Coronary artery (tissue), 2 donors: ENCODE measurements around the gene PPM1D.

Experiments used
- DNase-seq: peaks from one replicate; pipeline ENCODE4 v3.0.0-alpha.2; 2017; ENCODE audit warnings: low spot score
- H3K27ac ChIP-seq, 2 donors: fragments of 200-600 bp; sonication (generic); one replicate each; pipeline ENCODE4 v1.5.1; 2016 to 2019
- H3K4me3 ChIP-seq: fragments of 200-600 bp; sonication (generic); 2 replicates; pipeline ENCODE4 v1.5.1; 2016; ENCODE audit warnings: mild to moderate bottlenecking, moderate library complexity
- CTCF ChIP-seq: fragments of 200-600 bp; sonication (generic); IDR thresholded peaks from one replicate; pipeline ENCODE4 v1.5.1; 2019; ENCODE audit warnings: antibody characterized with exemption

PPM1D gene

GRCh38 chr17:60594734-60595133, 5.3 kb upstream of the PPM1D start:
- no peak for DNase-seq
- TF ChIP-seq CTCF, result no peak
- H3K27ac ChIP-seq, result no peak overlapping the region
- no peak overlapping the region for H3K4me3 ChIP-seq

GRCh38 chr17:60597297-60597696, 2.7 kb upstream of the PPM1D start:
- DNase-seq, result no peak
- Histone ChIP-seq H3K27ac (no peak overlapping the region), H3K4me3 (no peak overlapping the region)
- TF ChIP-seq CTCF, result no peak

GRCh38 chr17:60598001-60598736, 1.8 kb upstream of the PPM1D start:
- no peak for DNase-seq
- H3K27ac ChIP-seq, result peak overlapping the region in 1 of 2 donors; percentile 11
- H3K4me3 ChIP-seq, result no peak overlapping the region
- no peak for TF ChIP-seq CTCF

GRCh38 chr17:60599220-60599619, 773 bp upstream of the PPM1D start:
- Histone ChIP-seq H3K27ac (peak overlapping the region; percentile 93 to 96), H3K4me3 (peak overlapping the region; percentile 98)
- TF ChIP-seq CTCF, result no peak
- no peak for DNase-seq

- peak; percentile 84 for DNase-seq
- peak overlapping the region; percentile 98 for H3K4me3 ChIP-seq
- TF ChIP-seq CTCF, result peak; percentile 57
- peak overlapping the region; percentile 93 to 96 for H3K27ac ChIP-seq
Observed at GRCh38 chr17:60600490-60601446, 775 bp downstream of the PPM1D start.

- Histone ChIP-seq H3K27ac (peak overlapping the region; percentile 93 to 96), H3K4me3 (peak overlapping the region; percentile 98)
- no peak for DNase-seq
- no peak for TF ChIP-seq CTCF
Observed at GRCh38 chr17:60601447-60602384, 1.7 kb downstream of the PPM1D start.
